ENCODE data around the gene COBL. TPM values are rescaled to one million over a fixed set of nuclear protein-coding genes. Genes with fewer than 3 reads are reported as not detected.
A peak's percentile ranks its signal among the peaks of the same experiment; 100 is the strongest.

COBL gene
- total and polyA plus RNA-seq, 2 of the 8 experiments (the other 6 are each of a cell fraction or from before 2014, with no cell fraction given) = 13.8 to 40.4 TPM

DNA sequence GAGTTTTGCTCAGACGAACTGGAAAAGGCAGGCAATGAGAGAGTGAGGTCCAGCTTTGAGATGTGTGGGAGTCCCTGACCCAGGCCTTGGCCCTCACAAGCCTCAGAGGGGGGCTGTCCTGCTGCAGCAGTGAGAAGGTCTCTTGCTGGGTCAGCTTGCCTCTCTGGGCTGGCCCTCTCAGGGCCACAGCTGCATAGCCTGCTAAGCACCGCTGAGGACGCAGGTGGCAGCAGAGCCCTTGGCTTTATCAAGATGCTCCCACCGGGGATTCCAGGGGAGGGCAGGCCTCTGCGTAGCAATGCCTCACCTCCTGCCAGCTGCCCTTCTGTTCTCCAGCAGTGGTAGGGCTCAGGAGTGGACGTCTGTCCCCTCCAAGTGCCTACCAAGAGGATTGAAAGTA is 128.7 kb downstream of the COBL start (continued):
- TF ChIP-seq EP300 (IDR thresholded peaks at IDR 0.05; ENCODE audit: borderline replicate concordance in 1 of 2, low read depth in 2 of 2, low read length in 2 of 2) (no peak), SIN3A (conservative IDR thresholded peaks at IDR 0.05 in 1 of 2, IDR thresholded peaks at IDR 0.05 in 1 of 2; ENCODE audit: low read depth in 1 of 2, low read length in 2 of 2) (0 out of 4 replicates have a peak, but pooled peaks of 1 of the 2 experiments have one; percentile 43), TBP (IDR thresholded peaks at IDR 0.05; ENCODE audit: low read depth, low read length) (0 out of 2 replicates have a peak, but pooled peaks have one; percentile 18), SIRT6 (IDR thresholded peaks at IDR 0.05; ENCODE audit: low read length) (no peak), YY1 (IDR thresholded peaks at IDR 0.05; ENCODE audit: low read depth, low read length) (0 out of 2 replicates have a peak, but pooled peaks have one; percentile 35), HDAC6 (IDR thresholded peaks at IDR 0.05; ENCODE audit: low read depth, low read length) (no peak), SUZ12 (IDR thresholded peaks at IDR 0.05; ENCODE audit: low read length) (no peak)
- TF ChIP-seq, protein P1, sequence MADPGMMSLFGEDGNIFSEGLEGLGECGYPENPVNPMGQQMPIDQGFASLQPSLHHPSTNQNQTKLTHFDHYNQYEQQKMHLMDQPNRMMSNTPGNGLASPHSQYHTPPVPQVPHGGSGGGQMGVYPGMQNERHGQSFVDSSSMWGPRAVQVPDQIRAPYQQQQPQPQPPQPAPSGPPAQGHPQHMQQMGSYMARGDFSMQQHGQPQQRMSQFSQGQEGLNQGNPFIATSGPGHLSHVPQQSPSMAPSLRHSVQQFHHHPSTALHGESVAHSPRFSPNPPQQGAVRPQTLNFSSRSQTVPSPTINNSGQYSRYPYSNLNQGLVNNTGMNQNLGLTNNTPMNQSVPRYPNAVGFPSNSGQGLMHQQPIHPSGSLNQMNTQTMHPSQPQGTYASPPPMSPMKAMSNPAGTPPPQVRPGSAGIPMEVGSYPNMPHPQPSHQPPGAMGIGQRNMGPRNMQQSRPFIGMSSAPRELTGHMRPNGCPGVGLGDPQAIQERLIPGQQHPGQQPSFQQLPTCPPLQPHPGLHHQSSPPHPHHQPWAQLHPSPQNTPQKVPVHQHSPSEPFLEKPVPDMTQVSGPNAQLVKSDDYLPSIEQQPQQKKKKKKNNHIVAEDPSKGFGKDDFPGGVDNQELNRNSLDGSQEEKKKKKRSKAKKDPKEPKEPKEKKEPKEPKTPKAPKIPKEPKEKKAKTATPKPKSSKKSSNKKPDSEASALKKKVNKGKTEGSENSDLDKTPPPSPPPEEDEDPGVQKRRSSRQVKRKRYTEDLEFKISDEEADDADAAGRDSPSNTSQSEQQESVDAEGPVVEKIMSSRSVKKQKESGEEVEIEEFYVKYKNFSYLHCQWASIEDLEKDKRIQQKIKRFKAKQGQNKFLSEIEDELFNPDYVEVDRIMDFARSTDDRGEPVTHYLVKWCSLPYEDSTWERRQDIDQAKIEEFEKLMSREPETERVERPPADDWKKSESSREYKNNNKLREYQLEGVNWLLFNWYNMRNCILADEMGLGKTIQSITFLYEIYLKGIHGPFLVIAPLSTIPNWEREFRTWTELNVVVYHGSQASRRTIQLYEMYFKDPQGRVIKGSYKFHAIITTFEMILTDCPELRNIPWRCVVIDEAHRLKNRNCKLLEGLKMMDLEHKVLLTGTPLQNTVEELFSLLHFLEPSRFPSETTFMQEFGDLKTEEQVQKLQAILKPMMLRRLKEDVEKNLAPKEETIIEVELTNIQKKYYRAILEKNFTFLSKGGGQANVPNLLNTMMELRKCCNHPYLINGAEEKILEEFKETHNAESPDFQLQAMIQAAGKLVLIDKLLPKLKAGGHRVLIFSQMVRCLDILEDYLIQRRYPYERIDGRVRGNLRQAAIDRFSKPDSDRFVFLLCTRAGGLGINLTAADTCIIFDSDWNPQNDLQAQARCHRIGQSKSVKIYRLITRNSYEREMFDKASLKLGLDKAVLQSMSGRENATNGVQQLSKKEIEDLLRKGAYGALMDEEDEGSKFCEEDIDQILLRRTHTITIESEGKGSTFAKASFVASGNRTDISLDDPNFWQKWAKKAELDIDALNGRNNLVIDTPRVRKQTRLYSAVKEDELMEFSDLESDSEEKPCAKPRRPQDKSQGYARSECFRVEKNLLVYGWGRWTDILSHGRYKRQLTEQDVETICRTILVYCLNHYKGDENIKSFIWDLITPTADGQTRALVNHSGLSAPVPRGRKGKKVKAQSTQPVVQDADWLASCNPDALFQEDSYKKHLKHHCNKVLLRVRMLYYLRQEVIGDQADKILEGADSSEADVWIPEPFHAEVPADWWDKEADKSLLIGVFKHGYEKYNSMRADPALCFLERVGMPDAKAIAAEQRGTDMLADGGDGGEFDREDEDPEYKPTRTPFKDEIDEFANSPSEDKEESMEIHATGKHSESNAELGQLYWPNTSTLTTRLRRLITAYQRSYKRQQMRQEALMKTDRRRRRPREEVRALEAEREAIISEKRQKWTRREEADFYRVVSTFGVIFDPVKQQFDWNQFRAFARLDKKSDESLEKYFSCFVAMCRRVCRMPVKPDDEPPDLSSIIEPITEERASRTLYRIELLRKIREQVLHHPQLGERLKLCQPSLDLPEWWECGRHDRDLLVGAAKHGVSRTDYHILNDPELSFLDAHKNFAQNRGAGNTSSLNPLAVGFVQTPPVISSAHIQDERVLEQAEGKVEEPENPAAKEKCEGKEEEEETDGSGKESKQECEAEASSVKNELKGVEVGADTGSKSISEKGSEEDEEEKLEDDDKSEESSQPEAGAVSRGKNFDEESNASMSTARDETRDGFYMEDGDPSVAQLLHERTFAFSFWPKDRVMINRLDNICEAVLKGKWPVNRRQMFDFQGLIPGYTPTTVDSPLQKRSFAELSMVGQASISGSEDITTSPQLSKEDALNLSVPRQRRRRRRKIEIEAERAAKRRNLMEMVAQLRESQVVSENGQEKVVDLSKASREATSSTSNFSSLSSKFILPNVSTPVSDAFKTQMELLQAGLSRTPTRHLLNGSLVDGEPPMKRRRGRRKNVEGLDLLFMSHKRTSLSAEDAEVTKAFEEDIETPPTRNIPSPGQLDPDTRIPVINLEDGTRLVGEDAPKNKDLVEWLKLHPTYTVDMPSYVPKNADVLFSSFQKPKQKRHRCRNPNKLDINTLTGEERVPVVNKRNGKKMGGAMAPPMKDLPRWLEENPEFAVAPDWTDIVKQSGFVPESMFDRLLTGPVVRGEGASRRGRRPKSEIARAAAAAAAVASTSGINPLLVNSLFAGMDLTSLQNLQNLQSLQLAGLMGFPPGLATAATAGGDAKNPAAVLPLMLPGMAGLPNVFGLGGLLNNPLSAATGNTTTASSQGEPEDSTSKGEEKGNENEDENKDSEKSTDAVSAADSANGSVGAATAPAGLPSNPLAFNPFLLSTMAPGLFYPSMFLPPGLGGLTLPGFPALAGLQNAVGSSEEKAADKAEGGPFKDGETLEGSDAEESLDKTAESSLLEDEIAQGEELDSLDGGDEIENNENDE (IDR thresholded peaks at IDR 0.05; ENCODE audit: insufficient replicate concordance, low read length) = no peak
